GM12872 (cell line): ENCODE measurements around the gene ACAA2.

Source experiments
- CTCF ChIP-seq: IDR thresholded peaks from 3 replicates; pipeline ENCODE4 v1.5.1; 2011; ENCODE audit warnings: low read depth, mild to moderate bottlenecking, low read length, moderate library complexity; ENCODE audit not compliant: insufficient read depth

Gene ACAA2

GRCh38 chr18:49843778-49844625 lies 30.7 kb upstream of the ACAA2 start:
- TF ChIP-seq CTCF: no peak

- no peak for TF ChIP-seq CTCF
Observed at GRCh38 chr18:49843131-49843530, 29.8 kb upstream of the ACAA2 start.

GRCh38 chr18:49842656-49843055 lies 29.3 kb upstream of the ACAA2 start:
- no peak for TF ChIP-seq CTCF

GRCh38 chr18:49841236-49842217 lies 28.2 kb upstream of the ACAA2 start:
- TF ChIP-seq CTCF: no peak

- no peak for TF ChIP-seq CTCF
Observed at GRCh38 chr18:49839012-49839411, 25.7 kb upstream of the ACAA2 start.

- TF ChIP-seq CTCF: no peak
Observed at GRCh38 chr18:49838381-49838780, 25.0 kb upstream of the ACAA2 start.

GRCh38 chr18:49837889-49838288 lies 24.6 kb upstream of the ACAA2 start:
- TF ChIP-seq CTCF: no peak
